ENCODE measurements around the gene VASH2. TPM values are rescaled to one million over a fixed set of nuclear protein-coding genes. Genes with fewer than 3 reads are reported as not detected.
"Not testable (repeated sequence)": the region's sequence is repeated elsewhere in the genome, so short reads cannot be mapped to it uniquely, and the experiment has no call there.

VASH2 gene
- total and polyA plus RNA-seq, 2 experiments from 2014 or later: 0.06 TPM; not detected in 1

GRCh38 chr1:212908971-212909370, 41.4 kb upstream of the VASH2 start:
- no peak for TF ChIP-seq EZH2phosphoT487 (IDR thresholded peaks at IDR 0.05; ENCODE audit: insufficient read depth, low read depth)
- TF ChIP-seq EZH2 (IDR thresholded peaks at IDR 0.05; ENCODE audit: insufficient read depth, poor library complexity, severe bottlenecking): no peak
- no peaks in the 10 kb centered on the region for H3K9me3 ChIP-seq (ENCODE audit: low read depth)
- no peaks in the 10 kb centered on the region for H4K20me1 ChIP-seq (ENCODE audit: insufficient read depth)
- no peak overlapping the region for H3K4me3 ChIP-seq
- no peak overlapping the region for H3K27ac ChIP-seq
- no peaks in the 10 kb centered on the region for H3K9me2 ChIP-seq (ENCODE audit: insufficient read depth)
- no peaks in the 10 kb centered on the region for H3K36me3 ChIP-seq (ENCODE audit: low read depth)
- no peaks in the 10 kb centered on the region for H3K79me2 ChIP-seq (ENCODE audit: insufficient read depth)
- no peak overlapping the region for H3K9ac ChIP-seq
- WGBS, 2 experiments (ENCODE audit: low coverage in 1 of 2, low lambda C conversion rate in 2 of 2, missing lambda C conversion rate in 2 of 2): 74 to 83% methylated on average over 3 of the region's 3 CpGs
- no peaks in the 10 kb centered on the region for H3K4me1 ChIP-seq (ENCODE audit: insufficient read depth)
- H3K27me3 ChIP-seq (replicated peaks; ENCODE audit: insufficient read depth): no peaks in the 10 kb centered on the region
- in situ Hi-C loops (cut with MboI): no loop called here
- no peak overlapping the region for H2AFZ ChIP-seq
- H3K4me2 ChIP-seq (ENCODE audit: unreplicated experiment): no peak overlapping the region
- no peaks in the 10 kb centered on the region for H3F3A ChIP-seq (ENCODE audit: insufficient read depth)
- no peak for DNase-seq

GRCh38 chr1:212909652-212910063, 40.7 kb upstream of the VASH2 start:
- TF ChIP-seq EZH2 (IDR thresholded peaks at IDR 0.05; ENCODE audit: insufficient read depth, poor library complexity, severe bottlenecking) (no peak), EZH2phosphoT487 (IDR thresholded peaks at IDR 0.05; ENCODE audit: insufficient read depth, low read depth) (no peak)
- Histone ChIP-seq H4K20me1 (ENCODE audit: insufficient read depth) (no peaks in the 10 kb centered on the region), H3K9me2 (ENCODE audit: insufficient read depth) (no peaks in the 10 kb centered on the region), H3F3A (ENCODE audit: insufficient read depth) (no peaks in the 10 kb centered on the region), H3K36me3 (ENCODE audit: low read depth) (no peaks in the 10 kb centered on the region), H3K79me2 (ENCODE audit: insufficient read depth) (no peaks in the 10 kb centered on the region), H3K9me3 (ENCODE audit: low read depth) (no peaks in the 10 kb centered on the region), H3K4me1 (ENCODE audit: insufficient read depth) (no peaks in the 10 kb centered on the region), H3K4me3 (no peak overlapping the region), H2AFZ (no peak overlapping the region), H3K9ac (no peak overlapping the region), H3K27ac (no peak overlapping the region), H3K27me3 (replicated peaks; ENCODE audit: insufficient read depth) (no peaks in the 10 kb centered on the region), H3K4me2 (ENCODE audit: unreplicated experiment) (no peak overlapping the region)
- WGBS, 2 experiments (ENCODE audit: low coverage in 1 of 2, low lambda C conversion rate in 2 of 2, missing lambda C conversion rate in 2 of 2): 97% methylated on average over 3 of the region's 3 CpGs
- in situ Hi-C loops (cut with MboI): no loop called here
- DNase-seq: no peak

GRCh38 chr1:212910213-212910612, 40.1 kb upstream of the VASH2 start:
- H4K20me1 ChIP-seq (ENCODE audit: insufficient read depth); H3K4me3 ChIP-seq; H3K36me3 ChIP-seq (ENCODE audit: low read depth); H2AFZ ChIP-seq; DNase-seq; H3K27me3 ChIP-seq (replicated peaks; ENCODE audit: insufficient read depth); H3K79me2 ChIP-seq (ENCODE audit: insufficient read depth); H3K9ac ChIP-seq; H3K4me1 ChIP-seq (ENCODE audit: insufficient read depth); in situ Hi-C loops (cut with MboI); H3K4me2 ChIP-seq (ENCODE audit: unreplicated experiment); H3K9me2 ChIP-seq (ENCODE audit: insufficient read depth); H3F3A ChIP-seq (ENCODE audit: insufficient read depth); H3K27ac ChIP-seq; H3K9me3 ChIP-seq (ENCODE audit: low read depth): not testable (repeated sequence)
- 78 to 83% methylated on average over 6 to 8 of the region's 10 CpGs for WGBS, 2 experiments (ENCODE audit: low coverage in 1 of 2, low lambda C conversion rate in 2 of 2, missing lambda C conversion rate in 2 of 2)

GRCh38 chr1:212913638-212914037, 36.7 kb upstream of the VASH2 start:
- H4K20me1 ChIP-seq (ENCODE audit: insufficient read depth); H3K9me2 ChIP-seq (ENCODE audit: insufficient read depth); H2AFZ ChIP-seq; H3K27ac ChIP-seq; H3K79me2 ChIP-seq (ENCODE audit: insufficient read depth); H3K4me1 ChIP-seq (ENCODE audit: insufficient read depth); H3K4me2 ChIP-seq (ENCODE audit: unreplicated experiment); DNase-seq; in situ Hi-C loops (cut with MboI); H3K36me3 ChIP-seq (ENCODE audit: low read depth); H3K9ac ChIP-seq; H3K4me3 ChIP-seq; H3F3A ChIP-seq (ENCODE audit: insufficient read depth); H3K9me3 ChIP-seq (ENCODE audit: low read depth); H3K27me3 ChIP-seq (replicated peaks; ENCODE audit: insufficient read depth): not testable (repeated sequence)
- 77 to 84% methylated on average over 3 of the region's 3 CpGs for WGBS, 2 experiments (ENCODE audit: low coverage in 1 of 2, low lambda C conversion rate in 2 of 2, missing lambda C conversion rate in 2 of 2)

- H4K20me1 ChIP-seq (ENCODE audit: insufficient read depth); in situ Hi-C loops (cut with MboI); H3K27ac ChIP-seq; H3K27me3 ChIP-seq (replicated peaks; ENCODE audit: insufficient read depth); H3K9ac ChIP-seq; H3K36me3 ChIP-seq (ENCODE audit: low read depth); H3K4me1 ChIP-seq (ENCODE audit: insufficient read depth); H3K4me2 ChIP-seq (ENCODE audit: unreplicated experiment); DNase-seq; H3K79me2 ChIP-seq (ENCODE audit: insufficient read depth); H2AFZ ChIP-seq; H3K9me3 ChIP-seq (ENCODE audit: low read depth); H3K9me2 ChIP-seq (ENCODE audit: insufficient read depth); H3F3A ChIP-seq (ENCODE audit: insufficient read depth); H3K4me3 ChIP-seq: not testable (repeated sequence)
- WGBS, 2 experiments (ENCODE audit: low coverage in 1 of 2, low lambda C conversion rate in 2 of 2, missing lambda C conversion rate in 2 of 2): 79 to 82% methylated on average over 3 to 4 of the region's 5 CpGs
Observed at GRCh38 chr1:212914110-212914509, 36.2 kb upstream of the VASH2 start.

Data from GM23248 (cell line).